ENCODE measurements around the gene BNIPL. TPM values are rescaled to one million over a fixed set of nuclear protein-coding genes. Genes with fewer than 3 reads are reported as not detected.

Gene BNIPL
- polyA plus RNA-seq, 1 donor (not counting 4 experiments of a cell fraction or from before 2014, with no cell fraction given) = 9.8 TPM

GRCh38 chr1:150999051-150999674, 37.2 kb upstream of the BNIPL start:
- H3K9me1 ChIP-seq (ENCODE audit: control insufficient read depth, extremely low read depth, insufficient read depth, low read length) = no peaks in the 10 kb centered on the region
- dilution Hi-C loops (cut with MboI; ENCODE audit: extremely low pct_ligation_motif_present, low sequenced_read_pairs) = no loop called here
- H3K9ac ChIP-seq (ENCODE audit: control insufficient read depth, extremely low read depth, insufficient read depth, low read length) = no peak overlapping the region
- H3K4me2 ChIP-seq (ENCODE audit: control insufficient read depth, extremely low read depth, insufficient read depth, low read depth, low read length) = no peak overlapping the region
- H2AFZ ChIP-seq (ENCODE audit: control insufficient read depth, low read length) = no peak overlapping the region
- H3K4me1 ChIP-seq (ENCODE audit: control insufficient read depth, extremely low read depth, insufficient read depth, low read length) = peaks cover 15% of the 10 kb centered on the region
- H4K20me1 ChIP-seq (ENCODE audit: control insufficient read depth, extremely low read depth, insufficient read depth, low read length) = no peaks in the 10 kb centered on the region
- DNase-seq (ENCODE audit: low read depth, low spot score) = no peak
- TF ChIP-seq EZH2 (IDR thresholded peaks at IDR 0.05; ENCODE audit: low read length) (no peak), CTCF (optimal IDR thresholded peaks at IDR 0.05 in 1 of 3, IDR thresholded peaks at IDR 0.05 in 1 of 3, conservative IDR thresholded peaks at IDR 0.05 in 1 of 3; ENCODE audit: extremely low read depth in 1 of 3, insufficient read depth in 2 of 3, low read length in 3 of 3) (no peak)
- peaks cover 0 to 2% of the 10 kb centered on the region in 2 experiments for H3K36me3 ChIP-seq (ENCODE audit: control insufficient read depth in 2 of 2, extremely low read depth in 1 of 2, insufficient read depth in 2 of 2, low read length in 2 of 2)
- H3K27ac ChIP-seq (ENCODE audit: control insufficient read depth, insufficient read depth, low read length) = no peak overlapping the region
- H3K79me2 ChIP-seq (ENCODE audit: control insufficient read depth, insufficient read depth, low read length) = no peaks in the 10 kb centered on the region
- FAIRE-seq = no peak
- H3K4me3 ChIP-seq (ENCODE audit: control insufficient read depth in 2 of 3, extremely low read depth in 1 of 3, insufficient read depth in 2 of 3, low read depth in 1 of 3, low read length in 3 of 3) = no peak overlapping the region
- H3K27me3 ChIP-seq (ENCODE audit: control insufficient read depth, extremely low read depth, insufficient read depth, low read length) = no peaks in the 10 kb centered on the region
- no peaks in the 10 kb centered on the region for H3K9me3 ChIP-seq (ENCODE audit: control insufficient read depth, low read depth, low read length)

- H4K20me1 ChIP-seq (ENCODE audit: control insufficient read depth, extremely low read depth, insufficient read depth, low read length) = no peaks in the 10 kb centered on the region
- no peak overlapping the region for H3K27ac ChIP-seq (ENCODE audit: control insufficient read depth, insufficient read depth, low read length)
- FAIRE-seq = no peak
- H2AFZ ChIP-seq (ENCODE audit: control insufficient read depth, low read length) = no peak overlapping the region
- H3K9ac ChIP-seq (ENCODE audit: control insufficient read depth, extremely low read depth, insufficient read depth, low read length) = no peak overlapping the region
- H3K36me3 ChIP-seq (ENCODE audit: control insufficient read depth in 2 of 2, extremely low read depth in 1 of 2, insufficient read depth in 2 of 2, low read length in 2 of 2) = peaks cover 0 to 2% of the 10 kb centered on the region in 2 experiments
- H3K4me2 ChIP-seq (ENCODE audit: control insufficient read depth, extremely low read depth, insufficient read depth, low read depth, low read length) = no peak overlapping the region
- dilution Hi-C loops (cut with MboI; ENCODE audit: extremely low pct_ligation_motif_present, low sequenced_read_pairs) = no loop called here
- H3K9me1 ChIP-seq (ENCODE audit: control insufficient read depth, extremely low read depth, insufficient read depth, low read length) = no peaks in the 10 kb centered on the region
- H3K9me3 ChIP-seq (ENCODE audit: control insufficient read depth, low read depth, low read length) = no peaks in the 10 kb centered on the region
- H3K4me3 ChIP-seq (ENCODE audit: control insufficient read depth in 2 of 3, extremely low read depth in 1 of 3, insufficient read depth in 2 of 3, low read depth in 1 of 3, low read length in 3 of 3) = no peak overlapping the region
- peaks cover 19% of the 10 kb centered on the region for H3K4me1 ChIP-seq (ENCODE audit: control insufficient read depth, extremely low read depth, insufficient read depth, low read length)
- DNase-seq (ENCODE audit: low read depth, low spot score) = no peak
- no peaks in the 10 kb centered on the region for H3K79me2 ChIP-seq (ENCODE audit: control insufficient read depth, insufficient read depth, low read length)
- no peaks in the 10 kb centered on the region for H3K27me3 ChIP-seq (ENCODE audit: control insufficient read depth, extremely low read depth, insufficient read depth, low read length)
- TF ChIP-seq CTCF (optimal IDR thresholded peaks at IDR 0.05 in 1 of 3, IDR thresholded peaks at IDR 0.05 in 1 of 3, conservative IDR thresholded peaks at IDR 0.05 in 1 of 3; ENCODE audit: extremely low read depth in 1 of 3, insufficient read depth in 2 of 3, low read length in 3 of 3) (no peak), EZH2 (IDR thresholded peaks at IDR 0.05; ENCODE audit: low read length) (no peak)
Measured at GRCh38 chr1:150999926-151000325, 36.5 kb upstream of the BNIPL start.

All from keratinocyte (primary cell).